Trophoblast cell (in vitro differentiated cells and primary cell): Measurements from ENCODE around the gene EVA1C.

Experiments used
- DNase-seq, 2 donors: peaks; one replicate each; pipeline ENCODE4 v3.0.0-alpha.2; 2016
- H2AFZ ChIP-seq: 2 replicates; pipeline ENCODE4 v1.6.1; 2013; ENCODE audit warnings: low read length, moderate library complexity, mild to moderate bottlenecking; ENCODE audit not compliant: insufficient read depth, poor library complexity
- H2AK5ac ChIP-seq: 2 replicates; pipeline ENCODE4 v1.6.1; 2013; ENCODE audit warnings: mild to moderate bottlenecking, low read length
- H2BK120ac ChIP-seq: 2 replicates; pipeline ENCODE4 v1.6.1; 2013; ENCODE audit warnings: low read length, mild to moderate bottlenecking, moderate library complexity; ENCODE audit not compliant: insufficient read depth, poor library complexity
- H2BK12ac ChIP-seq: 2 replicates; pipeline ENCODE4 v1.6.1; 2013; ENCODE audit warnings: mild to moderate bottlenecking, low read length, moderate library complexity
- H2BK5ac ChIP-seq: 2 replicates; pipeline ENCODE4 v1.6.1; 2013; ENCODE audit warnings: low read length, low read depth, moderate library complexity, mild to moderate bottlenecking; ENCODE audit not compliant: poor library complexity
- H3K14ac ChIP-seq: 2 replicates; pipeline ENCODE4 v1.6.1; 2013; ENCODE audit warnings: mild to moderate bottlenecking, low read length
- H3K18ac ChIP-seq: 2 replicates; pipeline ENCODE4 v1.6.1; 2013; ENCODE audit warnings: mild to moderate bottlenecking, low read length
- H3K23ac ChIP-seq: 2 replicates; pipeline ENCODE4 v1.6.1; 2013; ENCODE audit warnings: low read length
- H3K27ac ChIP-seq: 2 replicates; pipeline ENCODE4 v1.5.1; 2013; ENCODE audit warnings: low read depth, mild to moderate bottlenecking, inconsistent platforms, low read length, moderate library complexity
- H3K27me3 ChIP-seq: 2 replicates; pipeline ENCODE4 v1.6.1; 2013; ENCODE audit warnings: inconsistent platforms, mild to moderate bottlenecking, low read length, moderate library complexity; ENCODE audit not compliant: insufficient read depth
- H3K36me3 ChIP-seq, 2 experiments: 1 replicate in 1 of 2; 2 replicates in 1 of 2; pipeline ENCODE4 v1.6.1; 2013; ENCODE audit warnings: low read length in 2 of 2, mild to moderate bottlenecking in 2 of 2, moderate library complexity in 1 of 2; ENCODE audit not compliant: insufficient read depth in 2 of 2, control insufficient read depth in 1 of 2
- H3K4ac ChIP-seq: 2 replicates; pipeline ENCODE4 v1.6.1; 2013; ENCODE audit warnings: low read depth, mild to moderate bottlenecking, low read length, moderate library complexity
- H3K4me1 ChIP-seq, 2 experiments: 1 replicate in 1 of 2; 2 replicates in 1 of 2; pipeline ENCODE4 v1.6.1; 2013; ENCODE audit warnings: low read length in 2 of 2, mild to moderate bottlenecking in 2 of 2, moderate library complexity in 1 of 2; ENCODE audit not compliant: insufficient read depth in 2 of 2, control insufficient read depth in 1 of 2
- H3K4me2 ChIP-seq: 2 replicates; pipeline ENCODE4 v1.6.1; 2013; ENCODE audit warnings: inconsistent platforms, mild to moderate bottlenecking, low read length, moderate library complexity
- H3K4me3 ChIP-seq: 2 replicates; pipeline ENCODE4 v1.5.1; 2013; ENCODE audit warnings: mild to moderate bottlenecking, low read depth, low read length, inconsistent platforms
- H3K79me1 ChIP-seq: one replicate; pipeline ENCODE4 v1.6.1; 2013; ENCODE audit warnings: low read length
- H3K79me2 ChIP-seq: 2 replicates; pipeline ENCODE4 v1.6.1; 2013; ENCODE audit warnings: low read length, mild to moderate bottlenecking; ENCODE audit not compliant: control insufficient read depth, insufficient read depth, poor library complexity
- H3K9ac ChIP-seq: 2 replicates; pipeline ENCODE4 v1.6.1; 2013; ENCODE audit warnings: mild to moderate bottlenecking, low read length
- H3K9me3 ChIP-seq: 2 replicates; pipeline ENCODE4 v1.6.1; 2013; ENCODE audit warnings: low read depth, mild to moderate bottlenecking, control low read depth, inconsistent platforms, low read length; ENCODE audit not compliant: insufficient read depth
- H4K12ac ChIP-seq: 2 replicates; pipeline ENCODE4 v1.6.1; 2013; ENCODE audit warnings: low read depth, mild to moderate bottlenecking, low read length, moderate library complexity
- H4K8ac ChIP-seq: 2 replicates; pipeline ENCODE4 v1.6.1; 2013; ENCODE audit warnings: low read depth, mild to moderate bottlenecking, low read length, moderate library complexity
- H4K91ac ChIP-seq: one replicate; pipeline ENCODE4 v1.6.1; 2013; ENCODE audit warnings: low read depth, mild to moderate bottlenecking, low read length, moderate library complexity
- WGBS: extraction: QIAGEN DNeasy Blood & Tissue Kit; methylation state at CpG from one replicate; pipeline ENCODE4 v1.1.7; 2013; ENCODE audit warnings: missing lambda C conversion rate; ENCODE audit not compliant: insufficient read length, insufficient coverage; ENCODE audit errors: extremely low coverage; 5-methylcytosine and 5-hydroxymethylcytosine counted together

Gene EVA1C

DNA sequence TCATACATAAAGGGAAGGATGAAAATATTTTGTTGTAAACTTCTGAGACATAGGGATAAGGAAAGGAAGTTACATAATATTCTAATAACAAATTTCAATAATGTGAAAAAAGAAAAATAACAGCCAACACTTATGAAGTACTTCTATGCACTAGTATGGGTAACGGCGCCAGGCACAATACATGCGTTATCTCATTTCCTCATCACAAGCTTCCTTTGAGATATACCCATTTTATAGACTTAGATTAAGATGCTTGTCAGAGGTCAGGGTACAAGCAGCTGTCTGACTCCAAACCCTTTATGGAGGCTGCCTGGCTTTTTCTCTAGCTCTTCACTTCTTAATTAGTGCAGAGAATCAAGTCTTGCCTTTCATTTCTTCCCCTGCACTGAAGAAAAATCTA, 131.5 kb downstream of the EVA1C start:
- Histone ChIP-seq H2AFZ (no peak overlapping the region), H3K14ac (no peak overlapping the region), H3K79me1 (no peaks in the 10 kb centered on the region), H3K27me3 (no peaks in the 10 kb centered on the region), H4K12ac (no peak overlapping the region), H3K36me3 (no peaks in the 10 kb centered on the region), H3K79me2 (no peaks in the 10 kb centered on the region), H2BK120ac (no peak overlapping the region), H3K23ac (no peak overlapping the region), H3K18ac (no peak overlapping the region), H4K91ac (no peak overlapping the region), H3K4me1 (no peaks in the 10 kb centered on the region), H3K27ac (no peak overlapping the region), H2BK5ac (no peak overlapping the region), H3K9me3 (no peaks in the 10 kb centered on the region), H3K4ac (no peak overlapping the region), H3K4me2 (no peak overlapping the region), H2BK12ac (no peak overlapping the region), H3K9ac (no peak overlapping the region), H3K4me3 (no peak overlapping the region), H4K8ac (no peak overlapping the region), H2AK5ac (no peak overlapping the region)
- WGBS, result no CpG with 5 or more reads among the region's 3 CpGs
- no peak for DNase-seq

DNA sequence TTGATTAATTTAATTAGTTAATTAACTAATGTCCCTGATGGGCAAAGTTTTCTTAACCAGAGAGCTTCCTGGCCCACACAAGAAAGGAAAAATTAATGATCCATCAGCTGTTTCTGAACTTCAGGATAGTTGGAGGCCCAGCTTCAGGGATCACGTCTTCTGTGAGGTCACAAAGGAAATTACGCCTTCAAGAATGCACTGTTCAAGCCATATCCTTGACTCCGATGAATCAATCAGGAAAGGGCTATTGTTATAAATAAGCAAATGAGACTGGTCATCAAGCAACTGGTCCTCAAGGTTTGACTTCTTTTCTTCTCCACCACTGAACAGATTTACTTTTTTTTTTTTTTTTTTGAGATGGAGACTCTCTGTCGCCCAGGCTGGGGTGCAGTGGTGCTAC, 132.2 kb downstream of the EVA1C start:
- Histone ChIP-seq H3K27ac (no peak overlapping the region), H3K23ac (no peak overlapping the region), H3K18ac (no peak overlapping the region), H3K27me3 (no peaks in the 10 kb centered on the region), H4K8ac (no peak overlapping the region), H4K12ac (no peak overlapping the region), H2AFZ (no peak overlapping the region), H2BK5ac (no peak overlapping the region), H2AK5ac (no peak overlapping the region), H2BK120ac (no peak overlapping the region), H3K4me2 (no peak overlapping the region), H3K79me1 (no peaks in the 10 kb centered on the region), H3K79me2 (no peaks in the 10 kb centered on the region), H2BK12ac (no peak overlapping the region), H4K91ac (no peak overlapping the region), H3K4me1 (no peaks in the 10 kb centered on the region), H3K9me3 (no peaks in the 10 kb centered on the region), H3K14ac (no peak overlapping the region), H3K4me3 (no peak overlapping the region), H3K36me3 (no peaks in the 10 kb centered on the region), H3K4ac (no peak overlapping the region), H3K9ac (no peak overlapping the region)
- DNase-seq, result no peak
- WGBS, result no CpG with 5 or more reads among the region's 4 CpGs

DNA sequence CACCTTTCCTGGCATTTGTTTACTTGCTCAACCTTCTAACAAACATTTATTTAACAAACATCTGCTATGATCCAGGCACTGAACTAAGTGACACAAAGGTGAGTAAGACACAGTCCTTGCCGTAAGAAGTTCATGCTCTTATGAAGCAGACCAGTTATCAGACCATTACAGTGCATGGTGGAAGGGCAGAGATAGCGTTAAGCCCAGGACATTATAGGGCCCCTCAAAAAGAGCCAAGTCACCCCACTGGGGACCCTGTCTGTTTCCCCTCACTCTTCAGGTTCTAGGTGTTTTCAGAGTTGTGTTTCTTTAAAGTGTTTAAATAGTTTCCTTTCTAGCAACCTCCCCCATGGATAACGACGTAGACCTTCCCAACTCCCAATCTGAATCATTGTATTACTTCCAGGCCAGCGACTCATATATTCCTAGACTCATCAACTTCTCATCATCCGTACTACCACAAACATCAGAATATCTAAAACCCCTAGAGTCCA, 133.5 kb downstream of the EVA1C start:
- DNase-seq, result no peak
- H3K14ac ChIP-seq, result no peak overlapping the region
- WGBS, result no CpG with 5 or more reads among the region's 6 CpGs

DNA sequence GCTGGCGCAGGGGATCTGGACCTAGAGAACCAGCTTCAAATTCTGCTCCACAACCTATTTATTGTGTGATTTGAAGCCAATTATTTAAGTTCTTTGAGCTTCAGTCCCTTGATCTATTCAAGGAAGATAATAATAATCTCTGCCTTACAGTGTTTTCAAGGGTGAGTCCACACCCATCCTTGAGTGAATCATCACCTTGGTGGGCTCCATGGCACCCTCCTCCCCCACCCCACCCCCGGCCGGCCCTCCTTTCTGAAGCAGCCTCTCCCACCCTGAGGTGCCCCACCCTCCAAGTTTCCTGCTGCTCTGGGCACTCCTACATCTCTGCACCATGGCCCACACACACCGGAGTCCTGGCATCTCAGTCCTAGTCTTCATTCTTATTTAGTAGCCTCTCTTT, 134.5 kb downstream of the EVA1C start:
- H2BK5ac ChIP-seq, result no peak overlapping the region
- no peak overlapping the region for H2AK5ac ChIP-seq
- H4K8ac ChIP-seq, result no peak overlapping the region
- H3K23ac ChIP-seq, result no peak overlapping the region
- H3K4me2 ChIP-seq, result no peak overlapping the region
- H3K27me3 ChIP-seq, result no peaks in the 10 kb centered on the region
- whole genome bisulfite sequencing, result no CpG with 5 or more reads among the region's 4 CpGs
- no peak overlapping the region for H3K27ac ChIP-seq
- no peak overlapping the region for H2BK12ac ChIP-seq
- H3K18ac ChIP-seq, result no peak overlapping the region
- H3K79me2 ChIP-seq, result no peaks in the 10 kb centered on the region
- no peaks in the 10 kb centered on the region for H3K36me3 ChIP-seq
- H3K14ac ChIP-seq, result no peak overlapping the region
- H3K4me3 ChIP-seq, result no peak overlapping the region
- no peak overlapping the region for H3K4ac ChIP-seq
- H3K9me3 ChIP-seq, result no peaks in the 10 kb centered on the region
- H3K79me1 ChIP-seq, result no peaks in the 10 kb centered on the region
- H3K4me1 ChIP-seq, result no peaks in the 10 kb centered on the region
- no peak overlapping the region for H4K12ac ChIP-seq
- H2BK120ac ChIP-seq, result no peak overlapping the region
- H3K9ac ChIP-seq, result no peak overlapping the region
- no peak overlapping the region for H4K91ac ChIP-seq
- H2AFZ ChIP-seq, result no peak overlapping the region
- DNase-seq, result no peak

More for the DNA sequence above, 133.5 kb downstream of the EVA1C start:
- Histone ChIP-seq H3K27me3 (no peaks in the 10 kb centered on the region), H3K79me2 (no peaks in the 10 kb centered on the region), H2BK5ac (no peak overlapping the region), H3K4ac (no peak overlapping the region), H3K27ac (no peak overlapping the region), H3K4me1 (no peaks in the 10 kb centered on the region), H2AFZ (no peak overlapping the region), H2AK5ac (no peak overlapping the region), H2BK12ac (no peak overlapping the region), H4K91ac (no peak overlapping the region), H4K8ac (no peak overlapping the region), H4K12ac (no peak overlapping the region), H2BK120ac (no peak overlapping the region), H3K36me3 (no peaks in the 10 kb centered on the region), H3K9ac (no peak overlapping the region), H3K9me3 (no peaks in the 10 kb centered on the region), H3K18ac (no peak overlapping the region), H3K4me2 (no peak overlapping the region), H3K23ac (no peak overlapping the region), H3K4me3 (no peak overlapping the region), H3K79me1 (no peaks in the 10 kb centered on the region)
